Neural cell (in vitro differentiated cells): Measurements from ENCODE around the gene REEP1.

Experiments used
- EP300 ChIP-seq: fragments of 450-650 bp; conservative IDR thresholded peaks from 2 replicates; pipeline ENCODE4 v1.6.1; 2014; ENCODE audit warnings: antibody characterized with exemption, mild to moderate bottlenecking, moderate library complexity; ENCODE audit not compliant: poor library complexity, severe bottlenecking
- MXI1 ChIP-seq: fragments of 450-650 bp; conservative IDR thresholded peaks from 2 replicates; pipeline ENCODE4 v1.6.1; 2014; ENCODE audit warnings: antibody characterized with exemption, mild to moderate bottlenecking; ENCODE audit not compliant: poor library complexity, severe bottlenecking
- POLR2AphosphoS5 ChIP-seq: IDR thresholded peaks from 2 replicates; pipeline ENCODE4 v1.6.1; 2012
- SMC3 ChIP-seq: fragments of 450-650 bp; conservative IDR thresholded peaks from 2 replicates; pipeline ENCODE4 v1.6.1; 2014; ENCODE audit warnings: antibody characterized with exemption, mild to moderate bottlenecking, moderate library complexity; ENCODE audit not compliant: poor library complexity
- TAF1 ChIP-seq: IDR thresholded peaks from 2 replicates; pipeline ENCODE4 v1.6.1; 2012; ENCODE audit warnings: low read depth
- TF ChIP-seq, protein P1 (sequence below): fragments of 450-650 bp; IDR thresholded peaks from 2 replicates; pipeline ENCODE4 v1.5.1; 2014; ENCODE audit warnings: antibody characterized with exemption, mild to moderate bottlenecking, moderate library complexity; ENCODE audit not compliant: poor library complexity, severe bottlenecking

DNA sequence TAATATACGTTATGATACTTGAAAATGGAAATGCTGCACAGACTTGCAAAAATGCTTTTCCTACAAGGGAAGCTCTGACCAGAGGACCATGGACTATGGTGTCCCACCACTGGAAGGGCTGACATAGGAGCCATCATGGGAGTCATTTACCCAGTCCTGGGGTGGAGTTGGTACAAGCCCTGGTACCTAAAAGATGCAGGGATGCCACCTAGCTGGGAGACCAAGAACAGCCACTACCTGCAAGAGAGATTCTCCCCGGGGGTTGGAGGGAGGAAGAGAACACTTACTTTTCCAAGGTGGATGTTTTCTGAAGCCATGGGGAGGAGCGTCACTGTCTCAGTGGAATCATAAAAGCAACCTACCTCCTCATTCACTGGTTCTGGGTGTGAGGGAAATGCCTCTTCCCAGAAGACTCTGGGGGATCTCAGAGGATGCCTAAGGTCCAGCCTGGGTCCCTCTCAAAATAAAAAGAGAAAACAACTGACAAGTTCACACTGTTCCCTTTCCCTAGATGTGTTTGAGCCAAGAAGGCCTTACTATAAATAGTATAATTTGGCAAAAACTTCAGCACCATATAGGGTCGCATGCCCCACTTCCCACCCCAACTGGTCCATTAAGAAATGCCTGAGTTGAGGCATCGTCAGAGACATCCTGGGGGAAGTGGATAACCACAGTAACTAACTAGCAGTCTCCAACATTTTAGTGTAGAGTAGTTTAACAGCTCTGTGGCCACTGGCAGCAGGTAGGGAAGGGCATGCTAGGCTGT lies 39.9 kb downstream of the REEP1 start:
- TF ChIP-seq SMC3 (no peak), MXI1 (no peak), POLR2AphosphoS5 (no peak), EP300 (no peak), TAF1 (no peak)
- TF ChIP-seq, protein P1, sequence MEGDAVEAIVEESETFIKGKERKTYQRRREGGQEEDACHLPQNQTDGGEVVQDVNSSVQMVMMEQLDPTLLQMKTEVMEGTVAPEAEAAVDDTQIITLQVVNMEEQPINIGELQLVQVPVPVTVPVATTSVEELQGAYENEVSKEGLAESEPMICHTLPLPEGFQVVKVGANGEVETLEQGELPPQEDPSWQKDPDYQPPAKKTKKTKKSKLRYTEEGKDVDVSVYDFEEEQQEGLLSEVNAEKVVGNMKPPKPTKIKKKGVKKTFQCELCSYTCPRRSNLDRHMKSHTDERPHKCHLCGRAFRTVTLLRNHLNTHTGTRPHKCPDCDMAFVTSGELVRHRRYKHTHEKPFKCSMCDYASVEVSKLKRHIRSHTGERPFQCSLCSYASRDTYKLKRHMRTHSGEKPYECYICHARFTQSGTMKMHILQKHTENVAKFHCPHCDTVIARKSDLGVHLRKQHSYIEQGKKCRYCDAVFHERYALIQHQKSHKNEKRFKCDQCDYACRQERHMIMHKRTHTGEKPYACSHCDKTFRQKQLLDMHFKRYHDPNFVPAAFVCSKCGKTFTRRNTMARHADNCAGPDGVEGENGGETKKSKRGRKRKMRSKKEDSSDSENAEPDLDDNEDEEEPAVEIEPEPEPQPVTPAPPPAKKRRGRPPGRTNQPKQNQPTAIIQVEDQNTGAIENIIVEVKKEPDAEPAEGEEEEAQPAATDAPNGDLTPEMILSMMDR = no peak
